Measurements from ENCODE around the gene PVALB. TPM values are rescaled to one million over a fixed set of nuclear protein-coding genes. Genes with fewer than 3 reads are reported as not detected.

Gene PVALB
- total RNA-seq, 1 experiment from 2014 or later = not detected

DNA sequence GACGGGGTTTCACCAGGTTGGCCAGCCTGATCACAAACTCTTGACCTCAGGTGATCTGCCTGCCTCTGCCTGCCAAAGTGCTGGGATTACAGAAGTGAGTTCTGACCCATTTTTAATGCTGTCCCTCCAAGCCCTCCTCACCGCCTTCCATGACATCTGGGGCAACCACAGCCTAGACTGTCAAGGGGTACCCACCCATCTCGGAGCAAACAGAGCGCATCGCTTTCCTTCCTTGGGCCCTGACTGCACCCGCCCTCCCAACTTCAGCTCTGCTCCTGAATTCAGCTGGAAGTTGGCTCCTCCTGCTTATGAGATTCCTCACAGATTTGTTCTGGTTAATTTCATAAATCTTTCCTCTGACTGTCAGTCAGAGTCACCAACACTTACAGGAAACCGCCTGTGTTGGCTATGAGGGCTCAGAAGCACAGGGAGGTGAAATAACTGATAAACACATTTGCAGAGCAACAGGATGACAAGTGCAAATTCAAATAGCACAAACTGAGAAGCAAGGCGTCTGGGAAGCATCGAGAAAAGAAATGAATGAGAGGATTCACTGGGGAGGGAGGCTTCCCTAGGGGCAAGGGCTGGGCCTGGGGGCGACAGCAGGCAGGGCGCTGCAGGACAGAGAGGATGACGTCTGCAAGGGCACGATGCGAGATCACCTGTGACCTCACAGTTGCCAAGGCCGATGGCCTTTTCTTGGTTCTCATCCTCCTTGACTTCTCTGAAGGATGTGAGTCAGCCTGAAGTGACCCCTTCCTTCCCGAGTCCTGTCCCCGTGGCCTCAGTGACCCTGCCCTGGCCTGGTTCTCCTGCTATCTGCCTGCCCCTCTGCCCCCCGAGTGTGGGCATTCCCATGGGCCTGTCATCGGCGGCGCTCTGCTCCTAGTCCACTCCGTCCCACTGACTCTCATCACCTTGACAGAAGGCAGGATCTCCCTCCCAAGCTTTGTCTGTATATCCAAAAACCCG, 47.0 kb downstream of the PVALB start:
- no peak for ATAC-seq
- H3K27me3 ChIP-seq (ENCODE audit: insufficient read depth, low read length) = no peaks in the 10 kb centered on the region
- H4K20me1 ChIP-seq (ENCODE audit: insufficient read depth) = no peaks in the 10 kb centered on the region
- H3K9me2 ChIP-seq (ENCODE audit: insufficient read depth) = no peaks in the 10 kb centered on the region
- CTCF ChIA-PET = no interaction called here
- peaks cover 0 to 5% of the 10 kb centered on the region in 2 experiments; a peak in 1 of 4 replicates for H3K4me1 ChIP-seq (ENCODE audit: control insufficient read depth in 1 of 2, insufficient read depth in 2 of 2, low read length in 2 of 2)
- no peak overlapping the region for H3K27ac ChIP-seq (ENCODE audit: low read depth, low read length)
- TF ChIP-seq CBX3 (IDR thresholded peaks at IDR 0.05; ENCODE audit: low read depth) (no peak), JUND (IDR thresholded peaks at IDR 0.05) (no peak), EZH2phosphoT487 (IDR thresholded peaks at IDR 0.05; ENCODE audit: borderline replicate concordance) (no peak)
- TF ChIP-seq, protein P1, sequence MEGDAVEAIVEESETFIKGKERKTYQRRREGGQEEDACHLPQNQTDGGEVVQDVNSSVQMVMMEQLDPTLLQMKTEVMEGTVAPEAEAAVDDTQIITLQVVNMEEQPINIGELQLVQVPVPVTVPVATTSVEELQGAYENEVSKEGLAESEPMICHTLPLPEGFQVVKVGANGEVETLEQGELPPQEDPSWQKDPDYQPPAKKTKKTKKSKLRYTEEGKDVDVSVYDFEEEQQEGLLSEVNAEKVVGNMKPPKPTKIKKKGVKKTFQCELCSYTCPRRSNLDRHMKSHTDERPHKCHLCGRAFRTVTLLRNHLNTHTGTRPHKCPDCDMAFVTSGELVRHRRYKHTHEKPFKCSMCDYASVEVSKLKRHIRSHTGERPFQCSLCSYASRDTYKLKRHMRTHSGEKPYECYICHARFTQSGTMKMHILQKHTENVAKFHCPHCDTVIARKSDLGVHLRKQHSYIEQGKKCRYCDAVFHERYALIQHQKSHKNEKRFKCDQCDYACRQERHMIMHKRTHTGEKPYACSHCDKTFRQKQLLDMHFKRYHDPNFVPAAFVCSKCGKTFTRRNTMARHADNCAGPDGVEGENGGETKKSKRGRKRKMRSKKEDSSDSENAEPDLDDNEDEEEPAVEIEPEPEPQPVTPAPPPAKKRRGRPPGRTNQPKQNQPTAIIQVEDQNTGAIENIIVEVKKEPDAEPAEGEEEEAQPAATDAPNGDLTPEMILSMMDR (IDR thresholded peaks at IDR 0.05 in 2 of 3, conservative IDR thresholded peaks at IDR 0.05 in 1 of 3; ENCODE audit: borderline replicate concordance in 1 of 3, insufficient read depth in 1 of 3, low read depth in 2 of 3, low read length in 2 of 3) = no peak
- TF ChIP-seq, protein P2, sequence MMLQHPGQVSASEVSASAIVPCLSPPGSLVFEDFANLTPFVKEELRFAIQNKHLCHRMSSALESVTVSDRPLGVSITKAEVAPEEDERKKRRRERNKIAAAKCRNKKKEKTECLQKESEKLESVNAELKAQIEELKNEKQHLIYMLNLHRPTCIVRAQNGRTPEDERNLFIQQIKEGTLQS (IDR thresholded peaks at IDR 0.05) = no peak
- no peaks in the 10 kb centered on the region for H3K79me2 ChIP-seq (ENCODE audit: insufficient read depth, low read length)
- no peak overlapping the region for H2AFZ ChIP-seq (ENCODE audit: low read depth, low read length, poor library complexity, severe bottlenecking)
- BruUV-seq (replicated peaks) = no TSS peak
- no peaks in the 10 kb centered on the region for H3K9me3 ChIP-seq (ENCODE audit: control insufficient read depth in 1 of 2, insufficient read depth in 1 of 2, low read depth in 1 of 2, low read length in 2 of 2)
- RAD21 ChIA-PET (ENCODE audit: low non-redundant PET in 1 of 2, low total read pairs in 2 of 2, uncharacterized antibody in 2 of 2, unreplicated experiment in 2 of 2) = no interaction called here
- POLR2A ChIA-PET = no interaction called here
- H3K4me2 ChIP-seq (ENCODE audit: low read length) = no peak overlapping the region
- DNase-seq (ENCODE audit: low read depth, low spot score) = no peak
- no peaks in the 10 kb centered on the region; a peak in 1 of 4 replicates for H3K36me3 ChIP-seq (ENCODE audit: control insufficient read depth in 1 of 2, insufficient read depth in 2 of 2, low read length in 2 of 2)
- H3K9ac ChIP-seq (ENCODE audit: low read length) = no peak overlapping the region
- intact Hi-C loops (cut with micrococcal nuclease) = no loop called here
- no peak overlapping the region for H3K4me3 ChIP-seq (replicated peaks in 1 of 2; ENCODE audit: low read depth in 1 of 2, low read length in 2 of 2)

DNA sequence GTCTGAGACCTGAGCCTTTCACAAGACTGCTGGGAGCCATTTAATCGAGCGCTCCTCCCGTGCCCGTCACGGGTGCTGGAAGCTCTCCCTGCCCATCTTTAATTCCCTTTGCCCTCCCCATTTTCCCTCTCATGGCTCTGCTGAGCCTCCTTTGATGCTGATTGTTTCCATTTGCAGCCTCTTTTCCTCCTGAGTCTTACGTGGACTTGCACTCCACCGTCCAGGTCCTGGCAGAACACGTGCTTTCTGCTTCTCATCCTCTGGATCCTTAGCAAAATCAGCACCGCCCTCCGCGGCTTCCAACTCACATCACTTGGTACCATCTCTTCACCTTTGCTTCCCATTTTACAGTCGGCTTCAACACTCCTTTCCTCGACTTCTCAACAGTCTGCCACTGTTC, 48.2 kb downstream of the PVALB start:
- peaks cover 0 to 3% of the 10 kb centered on the region in 2 experiments; a peak in 1 of 4 replicates for H3K4me1 ChIP-seq (ENCODE audit: control insufficient read depth in 1 of 2, insufficient read depth in 2 of 2, low read length in 2 of 2)
- CTCF ChIA-PET = no interaction called here
- H2AFZ ChIP-seq (ENCODE audit: low read depth, low read length, poor library complexity, severe bottlenecking) = no peak overlapping the region
- H3K79me2 ChIP-seq (ENCODE audit: insufficient read depth, low read length) = no peaks in the 10 kb centered on the region
- DNase-seq (ENCODE audit: low read depth, low spot score) = no peak
- no peak overlapping the region for H3K9ac ChIP-seq (ENCODE audit: low read length)
- H3K27me3 ChIP-seq (ENCODE audit: insufficient read depth, low read length) = no peaks in the 10 kb centered on the region
- no peaks in the 10 kb centered on the region; a peak in 1 of 4 replicates for H3K36me3 ChIP-seq (ENCODE audit: control insufficient read depth in 1 of 2, insufficient read depth in 2 of 2, low read length in 2 of 2)
- no peak overlapping the region for H3K4me3 ChIP-seq (replicated peaks in 1 of 2; ENCODE audit: low read depth in 1 of 2, low read length in 2 of 2)
- RAD21 ChIA-PET (ENCODE audit: low non-redundant PET in 1 of 2, low total read pairs in 2 of 2, uncharacterized antibody in 2 of 2, unreplicated experiment in 2 of 2) = no interaction called here
- no peak overlapping the region for H3K27ac ChIP-seq (ENCODE audit: low read depth, low read length)
- no peak overlapping the region for H3K4me2 ChIP-seq (ENCODE audit: low read length)
- intact Hi-C loops (cut with micrococcal nuclease) = no loop called here
- ATAC-seq = no peak
- POLR2A ChIA-PET = no interaction called here
- no TSS peak for BruUV-seq (replicated peaks)
- no peaks in the 10 kb centered on the region for H3K9me3 ChIP-seq (ENCODE audit: control insufficient read depth in 1 of 2, insufficient read depth in 1 of 2, low read depth in 1 of 2, low read length in 2 of 2)
- no peaks in the 10 kb centered on the region for H4K20me1 ChIP-seq (ENCODE audit: insufficient read depth)
- H3K9me2 ChIP-seq (ENCODE audit: insufficient read depth) = no peaks in the 10 kb centered on the region
- no peak for TF ChIP-seq JUND (IDR thresholded peaks at IDR 0.05)
- TF ChIP-seq, protein P3, sequence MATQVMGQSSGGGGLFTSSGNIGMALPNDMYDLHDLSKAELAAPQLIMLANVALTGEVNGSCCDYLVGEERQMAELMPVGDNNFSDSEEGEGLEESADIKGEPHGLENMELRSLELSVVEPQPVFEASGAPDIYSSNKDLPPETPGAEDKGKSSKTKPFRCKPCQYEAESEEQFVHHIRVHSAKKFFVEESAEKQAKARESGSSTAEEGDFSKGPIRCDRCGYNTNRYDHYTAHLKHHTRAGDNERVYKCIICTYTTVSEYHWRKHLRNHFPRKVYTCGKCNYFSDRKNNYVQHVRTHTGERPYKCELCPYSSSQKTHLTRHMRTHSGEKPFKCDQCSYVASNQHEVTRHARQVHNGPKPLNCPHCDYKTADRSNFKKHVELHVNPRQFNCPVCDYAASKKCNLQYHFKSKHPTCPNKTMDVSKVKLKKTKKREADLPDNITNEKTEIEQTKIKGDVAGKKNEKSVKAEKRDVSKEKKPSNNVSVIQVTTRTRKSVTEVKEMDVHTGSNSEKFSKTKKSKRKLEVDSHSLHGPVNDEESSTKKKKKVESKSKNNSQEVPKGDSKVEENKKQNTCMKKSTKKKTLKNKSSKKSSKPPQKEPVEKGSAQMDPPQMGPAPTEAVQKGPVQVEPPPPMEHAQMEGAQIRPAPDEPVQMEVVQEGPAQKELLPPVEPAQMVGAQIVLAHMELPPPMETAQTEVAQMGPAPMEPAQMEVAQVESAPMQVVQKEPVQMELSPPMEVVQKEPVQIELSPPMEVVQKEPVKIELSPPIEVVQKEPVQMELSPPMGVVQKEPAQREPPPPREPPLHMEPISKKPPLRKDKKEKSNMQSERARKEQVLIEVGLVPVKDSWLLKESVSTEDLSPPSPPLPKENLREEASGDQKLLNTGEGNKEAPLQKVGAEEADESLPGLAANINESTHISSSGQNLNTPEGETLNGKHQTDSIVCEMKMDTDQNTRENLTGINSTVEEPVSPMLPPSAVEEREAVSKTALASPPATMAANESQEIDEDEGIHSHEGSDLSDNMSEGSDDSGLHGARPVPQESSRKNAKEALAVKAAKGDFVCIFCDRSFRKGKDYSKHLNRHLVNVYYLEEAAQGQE (IDR thresholded peaks at IDR 0.05; ENCODE audit: low read depth) = no peak
- TF ChIP-seq FOSL1 (IDR thresholded peaks at IDR 0.05; ENCODE audit: low read depth) = no peak
- TF ChIP-seq, protein P4, sequence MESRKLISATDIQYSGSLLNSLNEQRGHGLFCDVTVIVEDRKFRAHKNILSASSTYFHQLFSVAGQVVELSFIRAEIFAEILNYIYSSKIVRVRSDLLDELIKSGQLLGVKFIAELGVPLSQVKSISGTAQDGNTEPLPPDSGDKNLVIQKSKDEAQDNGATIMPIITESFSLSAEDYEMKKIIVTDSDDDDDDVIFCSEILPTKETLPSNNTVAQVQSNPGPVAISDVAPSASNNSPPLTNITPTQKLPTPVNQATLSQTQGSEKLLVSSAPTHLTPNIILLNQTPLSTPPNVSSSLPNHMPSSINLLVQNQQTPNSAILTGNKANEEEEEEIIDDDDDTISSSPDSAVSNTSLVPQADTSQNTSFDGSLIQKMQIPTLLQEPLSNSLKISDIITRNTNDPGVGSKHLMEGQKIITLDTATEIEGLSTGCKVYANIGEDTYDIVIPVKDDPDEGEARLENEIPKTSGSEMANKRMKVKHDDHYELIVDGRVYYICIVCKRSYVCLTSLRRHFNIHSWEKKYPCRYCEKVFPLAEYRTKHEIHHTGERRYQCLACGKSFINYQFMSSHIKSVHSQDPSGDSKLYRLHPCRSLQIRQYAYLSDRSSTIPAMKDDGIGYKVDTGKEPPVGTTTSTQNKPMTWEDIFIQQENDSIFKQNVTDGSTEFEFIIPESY (IDR thresholded peaks at IDR 0.05; ENCODE audit: extremely low read depth, insufficient replicate concordance, low read length) = no peak
- no peak for TF ChIP-seq EGR1 (IDR thresholded peaks at IDR 0.05; ENCODE audit: low read depth)
- no peak for TF ChIP-seq EZH2 (IDR thresholded peaks at IDR 0.05)
- no peak for TF ChIP-seq ZFX (IDR thresholded peaks at IDR 0.05)

Measured in HCT116 (cell line).